GM21723 (cell line): ENCODE data around the gene KXD1.
"Not testable (repeated sequence)": the region's sequence is repeated elsewhere in the genome, so short reads cannot be mapped to it uniquely, and the experiment has no call there.

ENCODE experiments used
- ATAC-seq: cut with Tn5 transposase; IDR thresholded peaks from one replicate; pipeline ENCODE4 v1.9.1; 2021; ENCODE audit warnings: mild to moderate bottlenecking, moderate library complexity; ENCODE audit not compliant: unreplicated experiment

KXD1 gene

GRCh38 chr19:18576383-18576782, 18.7 kb downstream of the KXD1 start:
- no peak for ATAC-seq

DNA sequence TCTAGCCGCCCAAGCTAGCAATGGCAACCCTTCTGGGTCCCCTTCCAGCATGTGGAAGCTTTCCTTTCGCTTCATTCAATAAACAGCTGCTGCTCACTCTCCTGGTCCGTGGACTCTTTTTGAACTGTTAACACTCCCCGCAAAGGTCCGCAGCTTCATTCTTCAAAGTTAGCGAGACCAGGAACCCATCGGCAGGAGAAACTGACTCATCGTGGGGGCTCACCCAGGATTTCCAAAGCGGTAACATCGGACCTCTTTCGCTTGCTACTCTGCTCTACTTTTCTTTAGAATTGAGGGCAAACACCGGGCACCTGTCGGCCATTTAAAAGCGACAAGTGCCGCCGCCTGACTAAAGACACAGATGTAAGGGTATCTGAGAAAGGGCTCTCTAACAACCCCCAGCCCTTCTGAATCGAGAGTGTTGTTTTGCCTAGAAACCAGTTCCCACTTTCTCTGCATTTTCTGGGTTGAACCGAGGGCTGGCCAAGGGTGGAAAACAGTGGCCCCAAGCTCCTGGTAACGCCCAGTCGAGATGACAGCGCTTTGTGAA, 19.8 kb downstream of the KXD1 start:
- no peak for ATAC-seq

DNA sequence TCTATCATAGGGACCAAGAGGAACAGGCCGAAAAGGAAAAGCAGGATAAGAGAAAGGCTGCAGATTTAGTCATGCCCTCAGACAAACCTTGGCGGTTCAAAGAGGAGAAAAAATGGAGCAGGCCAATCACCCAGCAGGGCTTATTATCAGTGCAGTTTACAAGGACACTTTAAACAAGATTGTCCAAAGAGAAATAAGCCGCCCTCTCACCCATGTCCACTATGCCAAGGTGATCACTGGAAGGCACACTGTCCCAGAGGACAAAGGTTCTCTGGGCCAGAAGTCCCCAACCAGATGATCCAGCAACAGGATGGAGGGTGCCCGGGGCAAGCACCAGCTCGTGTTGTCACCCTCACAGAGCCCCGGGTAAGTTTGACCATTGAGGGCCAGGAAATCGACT, 22.6 kb downstream of the KXD1 start:
- no peak for ATAC-seq

GRCh38 chr19:18586306-18586705, 28.6 kb downstream of the KXD1 start:
- ATAC-seq = no peak

- no peak for ATAC-seq
Measured at GRCh38 chr19:18587561-18587960, 29.9 kb downstream of the KXD1 start.

DNA sequence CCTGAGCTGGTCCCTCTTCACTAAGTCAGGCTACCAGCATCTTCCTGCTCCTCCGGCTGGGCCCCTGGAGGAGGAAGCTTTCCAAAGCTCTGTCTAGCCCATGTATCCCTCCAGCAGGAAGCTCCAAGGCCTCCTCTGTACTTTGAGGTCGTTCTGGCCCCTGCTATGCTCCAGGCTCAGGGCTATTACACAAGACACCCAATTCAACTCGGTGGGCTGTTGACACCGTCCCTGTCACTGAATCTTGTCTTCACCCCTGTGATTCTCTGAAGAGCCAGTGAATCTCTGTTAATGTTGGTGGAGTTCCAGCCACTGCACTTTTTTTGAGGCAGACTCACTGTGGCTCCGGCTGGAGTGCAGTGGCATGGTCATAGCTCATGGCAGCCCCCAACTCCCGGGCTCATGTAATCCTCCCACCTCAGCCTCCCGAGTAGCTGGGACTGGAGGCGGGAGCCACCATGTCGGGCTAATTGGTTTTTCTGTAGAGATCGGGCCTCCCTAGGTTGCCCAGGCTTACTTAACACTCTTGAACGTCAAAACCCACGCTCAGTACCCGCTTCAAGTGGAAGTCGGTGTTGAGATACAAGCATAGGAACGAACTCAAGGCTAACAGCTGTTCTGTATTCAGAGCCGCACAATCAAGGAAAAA, 30.4 kb downstream of the KXD1 start:
- ATAC-seq = no peak

DNA sequence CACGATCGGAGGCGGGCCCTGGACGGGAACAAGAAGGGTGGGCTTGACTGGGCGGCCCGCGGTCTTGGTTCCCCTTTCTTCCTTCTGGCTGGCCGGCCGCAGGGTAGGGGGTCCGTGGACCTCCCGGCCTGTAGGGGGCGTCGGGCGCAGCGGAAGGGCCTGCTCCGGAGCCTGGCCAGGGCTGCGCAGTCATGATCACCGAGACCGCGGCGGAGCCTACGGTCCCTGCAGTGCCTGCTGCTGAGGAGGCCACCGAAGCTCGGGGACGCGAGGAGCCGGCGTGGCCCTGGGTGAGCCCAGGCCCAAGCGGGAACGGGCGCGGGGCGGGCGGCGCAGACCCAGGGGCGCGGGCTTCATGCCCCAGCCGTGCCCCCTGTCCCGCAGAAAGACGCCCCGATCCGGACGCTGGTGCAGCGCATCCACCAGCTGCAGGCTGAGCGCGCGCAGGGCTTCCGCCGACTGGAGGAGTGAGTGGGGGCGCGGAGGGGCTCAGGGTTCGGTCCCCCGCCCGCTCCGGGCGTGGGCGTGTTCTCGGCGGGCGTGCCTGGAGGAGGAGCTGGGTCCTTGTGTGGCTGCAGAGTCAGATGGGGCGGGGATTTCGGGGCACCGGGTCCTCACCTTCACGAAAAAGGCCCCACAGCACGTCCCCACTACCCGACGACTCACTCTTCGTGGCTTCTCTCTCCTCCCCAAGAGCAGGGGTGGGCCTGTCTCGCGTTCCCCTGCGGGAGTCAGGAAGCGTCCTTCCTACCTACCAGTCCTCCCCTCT, 31.1 kb downstream of the KXD1 start, which contains the start of gene REX1BD:
Gene REX1BD (plus strand): TSS at position 188 of the 769 bp plus-strand sequence. CDS start 4 bp downstream, at position 192.
- ATAC-seq = peak; percentile 73

DNA sequence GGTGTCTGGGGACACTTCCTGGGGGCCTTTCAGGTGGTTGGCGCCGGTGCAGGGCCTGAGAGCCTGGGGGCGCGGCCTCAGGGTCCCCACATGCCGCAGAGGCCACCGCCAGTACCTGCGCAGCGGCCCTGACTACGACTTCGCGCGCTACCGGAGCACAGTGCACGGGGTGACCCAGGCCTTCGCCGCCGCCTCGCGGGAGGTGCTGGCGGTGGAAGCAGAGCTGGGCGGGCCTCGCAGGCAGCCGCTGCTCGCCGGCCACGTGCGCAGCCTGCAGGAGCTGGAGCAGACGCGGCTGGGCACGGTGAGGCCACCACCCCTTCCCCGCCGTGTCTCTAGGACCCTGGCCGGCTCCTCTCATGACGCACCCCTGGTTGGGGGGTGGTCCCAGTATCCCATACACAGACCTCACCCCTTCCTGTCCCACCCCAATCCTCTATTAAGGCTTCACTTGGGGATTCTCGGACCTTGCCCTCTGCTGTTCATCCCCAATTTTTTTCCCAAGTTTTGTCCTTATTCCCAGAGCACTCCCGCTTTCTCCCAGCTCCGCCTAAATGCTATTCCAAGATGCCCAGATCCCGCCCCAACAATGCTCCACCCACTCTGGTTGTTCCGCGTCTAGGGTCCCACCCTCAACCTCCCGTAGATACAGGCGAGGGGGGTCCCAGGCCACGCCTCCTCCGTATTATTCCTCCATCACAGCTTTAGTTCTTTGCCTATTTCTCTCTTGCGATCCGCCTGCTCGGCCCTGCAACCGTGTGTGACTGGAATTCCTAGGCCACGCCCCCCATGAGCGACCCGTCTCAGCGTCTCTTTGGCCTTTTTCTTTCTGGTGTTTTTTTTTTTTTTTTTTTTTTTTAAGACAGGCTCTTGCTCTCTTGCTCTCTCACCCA, 32.0 kb downstream of the KXD1 start:
- peak; percentile 48 for ATAC-seq

- ATAC-seq = no peak
Measured at GRCh38 chr19:18590273-18591272, 32.9 kb downstream of the KXD1 start.

GRCh38 chr19:18591735-18592385, 34.2 kb downstream of the KXD1 start:
- ATAC-seq = no peak

GRCh38 chr19:18592732-18593131, 35.1 kb downstream of the KXD1 start:
- not testable (repeated sequence) for ATAC-seq

GRCh38 chr19:18593367-18594095, 35.9 kb downstream of the KXD1 start:
- no peak for ATAC-seq

DNA sequence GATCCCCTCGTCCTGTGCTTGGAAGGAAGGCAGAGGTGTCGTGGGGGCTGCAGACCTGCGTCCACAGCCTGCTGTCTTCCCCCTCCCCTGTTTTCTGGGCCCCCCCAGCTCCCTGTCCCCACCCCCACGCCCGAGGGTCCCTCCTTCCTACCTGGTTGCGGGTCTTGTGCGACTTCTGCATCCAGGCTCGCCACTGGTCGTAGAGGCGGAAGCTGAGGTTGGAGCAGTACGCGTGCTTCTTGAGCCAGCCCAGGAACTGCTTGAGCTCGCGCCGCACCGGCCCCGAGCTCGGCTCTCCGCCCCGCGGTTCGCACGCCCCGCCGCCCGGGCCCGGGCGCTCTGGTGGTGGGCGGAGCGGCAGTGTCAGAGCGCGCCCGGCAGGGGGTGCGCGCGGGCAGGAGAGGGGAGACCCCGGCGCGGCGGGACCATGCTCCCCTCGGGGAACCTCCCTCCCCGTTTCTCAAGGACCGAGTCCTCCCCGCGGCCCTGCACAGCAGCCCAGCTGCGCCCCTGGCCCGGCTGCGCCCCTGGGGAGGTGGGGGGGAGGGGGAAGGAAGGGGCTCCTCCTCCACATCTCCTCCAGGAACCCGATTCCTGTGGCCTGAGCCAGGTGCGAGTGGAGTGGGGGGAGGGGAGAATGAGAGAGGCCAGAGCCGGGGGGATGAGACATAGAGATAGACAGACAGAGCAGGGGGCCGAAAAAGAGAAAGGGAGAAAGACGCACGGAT, 36.6 kb downstream of the KXD1 start:
- peak; percentile 53 for ATAC-seq

GRCh38 chr19:18594824-18595373, 37.2 kb downstream of the KXD1 start:
- ATAC-seq = no peak

- no peak for ATAC-seq
Measured at GRCh38 chr19:18595475-18595874, 37.8 kb downstream of the KXD1 start.

GRCh38 chr19:18596752-18597157, 39.1 kb downstream of the KXD1 start:
- ATAC-seq = no peak

GRCh38 chr19:18597809-18598660, 40.4 kb downstream of the KXD1 start:
- no peak for ATAC-seq
